HAP-1 (cell line): ENCODE results near the gene ARHGAP8.

Source experiments
- DNase-seq, 2 experiments: peaks; one replicate each; pipeline ENCODE4 v3.0.0-alpha.2; 2016 to 2020; ENCODE audit warnings: low spot score in 2 of 2
- H3K27me3 ChIP-seq: fragments of 250-450 bp; sonication (Bioruptor Pico); 2 replicates; pipeline ENCODE4 v1.5.1; 2020; ENCODE audit warnings: low read depth, mild to moderate bottlenecking, moderate library complexity
- H3K36me3 ChIP-seq: fragments of 250-450 bp; sonication (Bioruptor Pico); replicated peaks from 2 replicates; pipeline ENCODE4 v1.5.1; 2020; ENCODE audit warnings: mild to moderate bottlenecking
- H3K4me1 ChIP-seq: fragments of 250-450 bp; sonication (Bioruptor Pico); 2 replicates; pipeline ENCODE4 v1.5.1; 2020; ENCODE audit warnings: mild to moderate bottlenecking
- H3K4me3 ChIP-seq: fragments of 250-450 bp; sonication (Bioruptor Pico); 2 replicates; pipeline ENCODE4 v1.5.1; 2020; ENCODE audit warnings: mild to moderate bottlenecking, moderate library complexity
- H3K9me3 ChIP-seq: fragments of 250-450 bp; sonication (Bioruptor Pico); 2 replicates; pipeline ENCODE4 v1.5.1; 2020; ENCODE audit warnings: mild to moderate bottlenecking, moderate library complexity
- in situ Hi-C: fragments of 300-500 bp; cut with MboI; formaldehyde crosslinking; loops from 3 replicates; pipeline ENCODE4 v1.14.3; 2020; ENCODE audit warnings: low sequenced_read_pairs, inconsistent platforms, mixed read lengths

Gene ARHGAP8

DNA sequence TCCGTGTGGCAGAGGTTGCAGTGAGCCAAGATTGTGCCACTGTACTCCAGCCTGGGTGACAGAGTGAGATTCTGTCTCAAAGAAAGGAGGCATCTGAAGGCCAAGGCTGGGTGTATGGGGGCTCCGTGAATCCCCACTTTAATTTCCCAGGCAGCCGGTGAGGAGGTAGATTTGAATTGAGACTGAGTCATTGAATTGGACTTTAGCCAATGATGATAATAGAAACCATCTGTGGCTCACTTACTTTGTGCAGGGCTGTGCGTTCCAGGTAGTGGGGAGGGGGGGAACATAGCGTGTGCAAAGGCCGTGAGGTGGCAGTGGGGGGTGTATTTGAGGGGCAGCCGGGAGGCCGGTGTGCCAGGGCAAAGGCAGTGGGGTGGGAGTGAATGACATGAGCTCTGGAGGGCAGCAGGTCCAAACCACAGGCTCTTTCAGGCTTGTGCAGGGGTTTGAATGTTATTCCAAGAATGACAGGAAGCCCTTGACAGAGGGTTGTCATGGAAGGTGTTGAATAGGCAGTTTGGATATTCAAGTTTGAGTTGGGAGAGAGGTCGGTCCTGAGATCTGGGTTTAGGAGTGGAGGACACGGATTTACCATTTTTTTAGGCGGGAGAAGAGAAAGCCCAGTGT is 6.1 kb downstream of the ARHGAP8 start:
- Histone ChIP-seq H3K36me3 (no peaks in the 10 kb centered on the region; the same call in 1 of the 2 replicates), H3K9me3 (no peaks in the 10 kb centered on the region), H3K27me3 (no peaks in the 10 kb centered on the region), H3K4me3 (no peak overlapping the region), H3K4me1 (peaks cover 8% of the 10 kb centered on the region)
- in situ Hi-C loops = no loop called here
- no peak for DNase-seq

DNA sequence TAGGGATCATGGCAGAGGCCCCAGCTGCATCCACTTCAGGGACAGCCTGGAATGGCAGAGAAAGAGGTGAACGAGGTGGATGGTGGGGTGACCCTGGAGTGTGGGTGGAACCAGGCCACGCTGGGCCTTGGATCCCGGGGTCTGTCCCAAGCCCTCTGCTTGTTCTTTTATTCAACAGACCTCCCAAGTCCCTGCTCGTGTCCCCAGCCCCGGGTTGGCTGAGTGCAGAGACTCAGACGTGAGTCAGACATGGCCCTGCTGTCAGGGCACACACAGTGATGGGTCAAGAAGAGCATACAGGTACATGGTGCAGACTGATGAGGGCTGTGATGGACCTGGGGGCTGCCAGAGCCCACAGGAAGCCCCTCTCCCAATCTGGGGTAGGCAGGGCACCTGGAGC is 6.6 kb downstream of the ARHGAP8 start:
- H3K9me3 ChIP-seq = no peaks in the 10 kb centered on the region
- H3K36me3 ChIP-seq = no peaks in the 10 kb centered on the region; the same call in 1 of the 2 replicates
- in situ Hi-C loops = no loop called here
- no peaks in the 10 kb centered on the region for H3K27me3 ChIP-seq
- DNase-seq = no peak
- H3K4me3 ChIP-seq = no peak overlapping the region
- peaks cover 2% of the 10 kb centered on the region for H3K4me1 ChIP-seq

DNA sequence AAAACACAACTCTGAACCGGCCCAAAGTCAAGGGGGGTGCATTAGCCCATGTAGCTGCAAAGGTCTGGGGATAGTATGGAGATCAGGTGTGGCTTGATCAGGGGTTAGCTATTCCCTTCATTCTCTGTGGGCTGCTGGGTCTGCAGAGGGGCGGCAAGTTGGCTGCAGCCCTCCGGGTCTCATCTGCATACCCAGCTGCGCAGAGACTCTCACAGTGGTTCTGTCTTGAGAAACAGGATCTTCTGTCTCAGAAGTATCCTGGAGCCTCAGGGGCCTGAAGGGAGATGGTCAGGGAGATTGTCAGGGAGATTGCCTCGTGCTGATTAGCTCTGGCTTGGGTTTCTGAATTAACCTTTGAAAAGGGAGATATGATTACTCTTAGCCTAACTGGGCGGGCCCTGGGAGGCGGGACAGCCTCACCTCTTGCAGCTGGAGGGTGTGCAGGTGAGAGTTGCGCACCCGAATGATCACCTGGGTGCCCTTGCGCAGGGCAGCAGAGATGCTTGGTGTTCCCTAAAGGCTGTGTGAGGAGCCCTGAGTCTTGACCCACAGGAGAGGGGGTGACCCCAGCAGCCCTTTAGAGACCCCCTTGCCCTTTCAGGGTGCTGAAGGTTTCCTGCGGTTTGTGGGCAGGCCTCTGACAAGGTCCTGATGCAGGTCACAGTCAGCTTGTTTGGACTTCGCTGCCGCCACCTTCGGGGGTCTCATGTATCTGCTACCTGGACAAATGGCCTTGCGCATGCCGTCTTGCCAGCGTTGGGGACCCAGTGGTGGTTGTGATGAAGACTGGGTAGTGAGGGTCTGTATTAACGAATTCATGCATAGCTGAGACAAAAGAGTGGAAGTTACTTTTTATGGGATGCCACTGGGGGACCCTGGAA is 7.3 kb downstream of the ARHGAP8 start:
- Histone ChIP-seq H3K36me3 (no peaks in the 10 kb centered on the region; the same call in 1 of the 2 replicates), H3K4me3 (no peak overlapping the region), H3K27me3 (no peaks in the 10 kb centered on the region), H3K9me3 (no peaks in the 10 kb centered on the region), H3K4me1 (no peaks in the 10 kb centered on the region)
- DNase-seq = no peak
- in situ Hi-C loops = no loop called here

DNA sequence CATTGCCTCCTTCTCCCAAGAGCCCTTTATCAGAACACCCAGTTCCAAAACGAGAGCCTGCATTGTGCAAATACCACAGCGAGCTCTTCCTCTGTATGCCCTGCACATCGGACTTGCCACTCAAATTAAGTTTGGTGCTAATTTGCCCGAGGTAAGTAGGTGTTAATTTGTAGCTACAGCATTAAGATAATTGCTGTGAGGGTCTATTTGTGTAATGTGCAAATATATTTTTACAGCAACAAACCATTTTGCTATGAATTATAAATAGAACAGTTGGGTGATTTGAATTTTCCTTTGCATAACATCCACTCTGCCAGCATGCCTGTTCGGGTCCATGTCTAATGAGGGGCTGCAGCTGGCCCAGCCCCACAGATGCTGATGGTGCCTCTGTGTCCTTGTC is 8.1 kb downstream of the ARHGAP8 start:
- no peaks in the 10 kb centered on the region for H3K4me1 ChIP-seq
- no peak overlapping the region for H3K4me3 ChIP-seq
- in situ Hi-C loops = no loop called here
- no peaks in the 10 kb centered on the region for H3K27me3 ChIP-seq
- no peak for DNase-seq
- H3K9me3 ChIP-seq = no peaks in the 10 kb centered on the region
- no peaks in the 10 kb centered on the region; the same call in 1 of the 2 replicates for H3K36me3 ChIP-seq

DNA sequence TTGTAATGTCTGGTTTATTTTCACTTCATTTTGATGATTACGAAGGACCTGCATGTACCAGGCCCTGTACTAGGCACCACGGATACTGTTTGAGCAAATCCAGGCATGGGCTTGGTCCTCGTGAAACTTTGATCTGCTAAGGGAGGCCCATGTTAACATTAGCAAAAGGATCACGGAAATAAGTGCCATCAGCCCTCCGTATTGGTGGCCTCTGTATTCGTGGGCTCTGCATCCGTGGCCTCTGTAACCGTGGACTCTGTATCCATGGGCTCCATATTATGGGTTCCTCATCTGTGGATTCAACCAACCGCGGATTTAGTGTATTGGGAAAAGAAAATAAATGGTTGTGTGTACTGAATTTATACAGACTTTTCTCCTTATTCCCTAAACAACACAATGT is 8.7 kb downstream of the ARHGAP8 start:
- no peaks in the 10 kb centered on the region for H3K4me1 ChIP-seq
- H3K27me3 ChIP-seq = no peaks in the 10 kb centered on the region
- in situ Hi-C loops = no loop called here
- H3K36me3 ChIP-seq = no peaks in the 10 kb centered on the region; the same call in 1 of the 2 replicates
- H3K4me3 ChIP-seq = no peak overlapping the region
- no peak for DNase-seq
- H3K9me3 ChIP-seq = no peaks in the 10 kb centered on the region

DNA sequence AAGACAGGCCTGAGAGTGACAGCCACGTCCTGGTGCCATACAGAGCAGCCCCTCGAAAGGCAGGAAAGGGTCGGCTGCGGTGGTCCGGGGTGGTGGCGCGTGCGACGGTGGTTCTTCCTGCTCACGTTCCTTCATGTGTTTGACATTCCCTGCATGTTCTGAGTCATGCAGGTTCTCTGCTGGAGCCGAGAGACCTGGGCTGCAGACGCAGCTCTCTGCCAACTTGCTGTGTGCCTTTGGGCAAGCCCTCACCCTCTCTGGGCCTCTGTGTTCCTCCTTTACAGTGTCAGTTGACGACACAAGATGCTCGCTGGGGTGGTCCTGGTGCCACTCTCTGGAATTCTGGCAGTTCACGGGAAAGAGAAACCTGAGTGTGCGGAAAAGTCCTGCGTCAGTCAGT is 12.0 kb downstream of the ARHGAP8 start:
- H3K4me1 ChIP-seq = no peaks in the 10 kb centered on the region
- no peaks in the 10 kb centered on the region; the same call in 1 of the 2 replicates for H3K36me3 ChIP-seq
- DNase-seq = no peak
- in situ Hi-C loops = no loop called here
- H3K9me3 ChIP-seq = no peaks in the 10 kb centered on the region
- H3K27me3 ChIP-seq = no peaks in the 10 kb centered on the region
- H3K4me3 ChIP-seq = no peak overlapping the region

DNA sequence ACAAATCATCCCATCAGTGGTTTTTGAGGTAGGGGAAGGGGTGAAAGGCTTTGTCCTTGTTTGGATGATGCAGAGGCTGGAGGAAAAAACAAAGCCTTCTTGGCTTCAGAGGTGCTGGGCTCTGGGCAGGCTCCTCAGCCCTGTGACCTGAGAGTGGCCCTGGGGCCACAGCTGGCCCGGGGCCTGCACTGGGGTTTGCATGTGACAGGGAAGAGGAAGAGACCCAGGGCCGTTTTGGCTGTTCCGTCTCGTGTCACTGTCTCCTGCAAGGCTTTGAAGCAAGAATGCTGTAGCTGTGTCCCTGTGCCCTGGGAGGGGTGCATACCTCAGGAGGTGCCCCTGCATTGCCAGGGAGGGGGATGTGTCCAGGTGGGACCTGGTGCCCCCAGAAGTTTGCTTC is 12.6 kb downstream of the ARHGAP8 start:
- Histone ChIP-seq H3K27me3 (no peaks in the 10 kb centered on the region), H3K36me3 (no peaks in the 10 kb centered on the region; the same call in 1 of the 2 replicates), H3K4me3 (no peak overlapping the region), H3K4me1 (no peaks in the 10 kb centered on the region), H3K9me3 (0 out of 2 replicates have a peak, but pooled peaks cover 2% of the 10 kb centered on the region)
- no peak for DNase-seq
- in situ Hi-C loops = no loop called here

DNA sequence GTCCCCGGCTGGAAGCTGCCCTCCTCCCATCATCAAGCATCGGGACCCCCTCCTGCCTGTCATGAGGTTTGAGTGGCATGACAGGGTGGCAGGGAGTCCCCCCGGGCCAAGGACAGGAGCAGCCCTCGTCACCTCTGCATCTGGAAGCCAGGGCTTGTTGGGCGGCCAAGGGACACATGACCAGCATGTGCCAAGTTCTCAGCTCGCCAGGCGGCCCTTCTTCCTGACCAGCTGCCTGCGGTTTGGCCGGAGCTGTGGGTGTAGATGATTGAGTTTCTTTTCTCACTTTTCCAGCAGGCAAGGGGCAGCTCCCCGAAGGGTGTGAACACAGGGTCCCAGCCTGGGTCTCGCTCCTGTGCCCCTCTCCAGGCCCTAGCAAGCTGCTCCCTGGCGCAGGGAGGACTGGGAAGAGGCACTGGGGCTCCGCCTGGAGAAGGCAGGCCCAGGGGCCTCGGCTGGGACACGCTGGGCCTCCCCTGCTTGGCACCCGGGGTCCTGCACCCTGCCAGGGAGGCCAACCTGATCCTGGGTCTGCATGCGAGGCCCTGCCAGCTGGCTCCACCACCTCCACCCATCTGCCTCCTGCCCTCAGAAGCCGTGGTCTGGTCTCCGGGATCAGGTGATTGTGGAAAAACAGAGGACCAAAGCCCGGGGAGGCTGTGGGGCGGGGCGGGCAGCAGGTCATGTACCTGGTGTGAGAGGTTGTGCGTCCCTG is 13.4 kb downstream of the ARHGAP8 start:
- no peaks in the 10 kb centered on the region for H3K27me3 ChIP-seq
- H3K4me3 ChIP-seq = no peak overlapping the region
- no peak for DNase-seq
- in situ Hi-C loops = no loop called here
- H3K4me1 ChIP-seq = no peaks in the 10 kb centered on the region
- no peaks in the 10 kb centered on the region; the same call in 1 of the 2 replicates for H3K36me3 ChIP-seq
- H3K9me3 ChIP-seq = 0 out of 2 replicates have a peak, but pooled peaks cover 2% of the 10 kb centered on the region

DNA sequence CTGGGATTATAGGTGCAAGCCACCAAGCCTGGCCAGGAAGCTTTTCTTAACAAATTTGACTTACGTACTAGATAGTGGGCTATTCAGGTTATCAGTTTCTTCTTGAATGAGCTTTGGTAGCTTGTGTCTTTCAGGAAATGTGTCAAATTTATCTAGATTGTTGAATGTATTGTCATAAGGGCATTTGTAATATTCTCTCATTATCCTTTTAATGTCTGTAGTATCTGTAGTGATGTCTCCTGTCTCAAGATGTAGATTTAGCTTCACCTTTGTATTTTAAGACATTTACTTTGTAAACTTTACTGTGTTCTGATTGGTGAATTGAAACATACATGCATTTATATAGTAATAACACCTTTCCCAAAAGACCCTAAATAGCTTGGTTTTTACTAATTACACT is 20.7 kb downstream of the ARHGAP8 start:
- Histone ChIP-seq H3K4me3 (no peak overlapping the region), H3K4me1 (no peaks in the 10 kb centered on the region), H3K27me3 (no peaks in the 10 kb centered on the region), H3K36me3 (no peaks in the 10 kb centered on the region), H3K9me3 (peaks cover 11% of the 10 kb centered on the region)
- DNase-seq = no peak
- in situ Hi-C loops = no loop called here

DNA sequence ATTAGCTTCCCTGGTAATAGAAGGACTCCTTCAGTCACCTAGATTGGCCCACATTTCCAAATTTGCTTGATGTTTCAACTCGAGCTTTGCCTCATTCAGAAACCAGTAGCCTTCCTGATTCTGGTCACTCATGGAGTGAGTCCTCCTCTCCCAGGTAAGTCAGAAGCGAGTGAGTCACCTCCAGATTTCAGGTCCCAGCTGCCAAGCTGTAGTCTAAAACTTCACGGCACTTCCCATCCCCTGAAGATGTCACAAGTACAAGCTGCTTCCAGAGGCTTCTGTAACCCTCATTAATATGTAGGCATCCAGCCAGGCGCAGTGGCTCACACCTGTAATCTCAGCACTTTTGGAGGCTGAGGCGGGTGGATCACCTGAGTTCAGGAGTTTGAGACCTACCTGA is 23.5 kb downstream of the ARHGAP8 start:
- Histone ChIP-seq H3K9me3 (peaks cover 8% of the 10 kb centered on the region), H3K4me3 (no peak overlapping the region), H3K4me1 (no peaks in the 10 kb centered on the region), H3K27me3 (no peaks in the 10 kb centered on the region), H3K36me3 (no peaks in the 10 kb centered on the region)
- in situ Hi-C loops = no loop called here
- DNase-seq = no peak

DNA sequence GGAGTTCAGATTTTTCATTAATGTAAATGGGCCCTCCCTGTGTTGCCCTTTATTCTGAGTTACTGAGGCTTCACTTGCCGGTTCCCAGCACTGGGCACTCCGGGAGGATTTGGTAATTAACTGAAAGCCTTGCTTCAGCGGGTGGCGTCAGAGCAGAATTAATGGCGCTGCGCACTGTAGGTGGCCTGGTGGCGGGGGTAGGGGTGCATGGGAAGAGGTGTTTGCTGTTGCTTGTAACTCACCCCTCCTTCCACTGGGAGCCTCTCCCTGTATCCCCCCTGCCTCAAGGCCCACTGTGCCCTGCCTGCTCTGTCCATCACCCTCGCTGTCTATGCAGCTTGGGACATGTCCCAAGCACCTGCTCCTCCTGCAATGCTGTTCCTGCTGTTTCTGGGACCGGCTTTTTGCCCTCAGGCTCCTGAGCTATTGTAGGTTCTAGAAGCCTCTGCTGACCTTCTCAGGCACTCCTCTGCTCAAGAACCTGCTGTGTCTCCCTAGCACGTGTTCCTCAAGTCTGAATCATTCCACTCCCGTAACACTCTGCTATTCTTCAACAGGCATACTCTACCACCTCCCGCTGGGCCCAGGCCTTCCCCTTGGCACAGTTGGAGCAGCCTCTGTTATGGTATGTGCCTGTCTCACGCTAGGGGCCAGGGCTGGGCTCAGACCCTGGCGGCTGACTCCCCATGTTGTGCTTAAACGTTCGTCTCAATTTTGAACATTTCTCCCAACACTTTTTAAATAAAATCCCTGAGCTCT is 24.4 kb downstream of the ARHGAP8 start:
- Histone ChIP-seq H3K4me3 (no peak overlapping the region), H3K36me3 (no peaks in the 10 kb centered on the region), H3K4me1 (no peaks in the 10 kb centered on the region), H3K9me3 (peaks cover 8% of the 10 kb centered on the region), H3K27me3 (no peaks in the 10 kb centered on the region)
- in situ Hi-C loops = no loop called here
- no peak for DNase-seq

DNA sequence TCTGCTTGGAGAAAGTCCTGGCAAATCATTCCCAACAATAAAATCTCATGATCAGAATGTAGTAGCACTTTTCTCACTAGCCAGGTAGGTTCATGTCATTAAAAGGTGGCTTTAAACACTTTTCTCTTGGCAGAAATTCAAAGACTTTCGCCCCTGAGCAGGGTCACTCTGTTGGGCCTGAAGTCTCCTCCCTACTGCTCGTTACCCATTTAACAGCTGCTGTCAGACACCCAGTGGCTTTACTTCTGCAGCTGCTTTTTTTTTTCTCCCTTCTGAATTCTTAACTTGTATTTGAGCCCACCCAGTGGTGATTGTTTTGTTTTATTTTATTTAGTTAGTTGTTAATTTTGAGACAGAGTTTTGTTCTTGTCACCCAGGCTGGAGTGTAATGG is 25.0 kb downstream of the ARHGAP8 start:
- no peaks in the 10 kb centered on the region for H3K4me1 ChIP-seq
- DNase-seq = no peak
- H3K27me3 ChIP-seq = no peaks in the 10 kb centered on the region
- peaks cover 8% of the 10 kb centered on the region for H3K9me3 ChIP-seq
- no peak overlapping the region for H3K4me3 ChIP-seq
- H3K36me3 ChIP-seq = no peaks in the 10 kb centered on the region
- in situ Hi-C loops = no loop called here

DNA sequence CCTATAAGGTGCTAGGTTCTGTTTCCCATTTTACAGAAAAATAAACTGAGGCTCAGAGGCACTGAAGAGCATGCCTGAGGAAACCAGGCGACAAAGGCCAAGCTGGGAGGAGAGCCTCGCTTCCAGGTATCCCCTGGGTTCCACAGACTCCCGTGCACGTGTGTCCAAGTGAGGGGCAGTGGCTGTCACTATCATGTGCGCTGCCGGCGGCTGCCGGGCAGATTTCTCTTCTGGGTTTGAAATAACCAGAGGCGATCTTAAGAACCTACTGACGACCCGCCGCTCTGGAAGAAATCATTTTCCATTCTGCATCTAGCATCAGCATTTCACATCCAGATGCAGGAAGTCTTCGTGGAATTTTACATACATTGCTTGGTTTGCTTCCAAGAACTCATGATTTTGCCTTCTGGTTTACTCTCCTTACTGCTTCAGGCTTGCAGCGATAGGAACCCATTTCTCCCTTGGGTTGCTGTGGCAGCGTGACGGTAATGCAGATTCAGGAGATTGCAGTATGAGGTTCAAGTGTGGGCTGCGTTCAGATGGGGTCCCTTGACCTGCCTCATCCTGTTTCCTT is 28.6 kb downstream of the ARHGAP8 start:
- in situ Hi-C loops = no loop called here
- Histone ChIP-seq H3K9me3 (no peaks in the 10 kb centered on the region), H3K4me3 (no peak overlapping the region), H3K36me3 (no peaks in the 10 kb centered on the region), H3K4me1 (no peaks in the 10 kb centered on the region), H3K27me3 (no peaks in the 10 kb centered on the region)
- no peak for DNase-seq
